WTC11 (cell line): ENCODE measurements around the gene ITGA11.

ENCODE experiments used
- GABPB1 ChIP-seq: sonication (generic); formaldehyde crosslinking; IDR thresholded peaks from 2 replicates; pipeline ENCODE4 v1.8.1; 2023; ENCODE audit warnings: mild to moderate bottlenecking, missing genetic modification reagents
- GTF2I ChIP-seq: fragments of 250-450 bp; sonication (Bioruptor Pico); conservative IDR thresholded peaks from 2 replicates; pipeline ENCODE4 v1.4.0; 2021; ENCODE audit warnings: mild to moderate bottlenecking
- NFATC4 ChIP-seq: fragments of 250-450 bp; sonication (Bioruptor Pico); IDR thresholded peaks from 2 replicates; pipeline ENCODE4 v1.9.0; 2021; ENCODE audit warnings: mild to moderate bottlenecking
- NFYB ChIP-seq: sonication (generic); formaldehyde crosslinking; conservative IDR thresholded peaks from 2 replicates; pipeline ENCODE4 v1.8.0; 2022; ENCODE audit warnings: low read depth, missing genetic modification reagents
- NR1H2 ChIP-seq: sonication (generic); formaldehyde crosslinking; IDR thresholded peaks from 2 replicates; pipeline ENCODE4 v1.9.0; 2021; ENCODE audit warnings: mild to moderate bottlenecking, moderate library complexity, missing genetic modification reagents
- SP1 ChIP-seq: sonication (generic); formaldehyde crosslinking; conservative IDR thresholded peaks from 2 replicates; pipeline ENCODE4 v1.8.1; 2022; ENCODE audit warnings: missing genetic modification reagents
- TF ChIP-seq, protein P1 (sequence below): sonication (generic); formaldehyde crosslinking; IDR thresholded peaks from 2 replicates; pipeline ENCODE4 v1.8.0; 2022; ENCODE audit warnings: mild to moderate bottlenecking, missing genetic modification reagents
- TF ChIP-seq, protein P2 (sequence below): sonication (generic); formaldehyde crosslinking; IDR thresholded peaks from 2 replicates; pipeline ENCODE4 v1.8.0; 2022; ENCODE audit warnings: mild to moderate bottlenecking, missing genetic modification reagents
- TF ChIP-seq, protein P3 (sequence below): fragments of 200-600 bp; IDR thresholded peaks from 2 replicates; pipeline ENCODE4 v1.8.0; 2022; ENCODE audit warnings: antibody characterized with exemption
- TF ChIP-seq, protein P4 (sequence below): sonication (generic); formaldehyde crosslinking; IDR thresholded peaks from 2 replicates; pipeline ENCODE4 v1.8.0; 2022; ENCODE audit warnings: mild to moderate bottlenecking, missing genetic modification reagents
- TF ChIP-seq, protein P5 (sequence below): sonication (generic); formaldehyde crosslinking; IDR thresholded peaks from 2 replicates; pipeline ENCODE4 v1.8.1; 2023; ENCODE audit warnings: mild to moderate bottlenecking, missing genetic modification reagents, moderate library complexity

DNA sequence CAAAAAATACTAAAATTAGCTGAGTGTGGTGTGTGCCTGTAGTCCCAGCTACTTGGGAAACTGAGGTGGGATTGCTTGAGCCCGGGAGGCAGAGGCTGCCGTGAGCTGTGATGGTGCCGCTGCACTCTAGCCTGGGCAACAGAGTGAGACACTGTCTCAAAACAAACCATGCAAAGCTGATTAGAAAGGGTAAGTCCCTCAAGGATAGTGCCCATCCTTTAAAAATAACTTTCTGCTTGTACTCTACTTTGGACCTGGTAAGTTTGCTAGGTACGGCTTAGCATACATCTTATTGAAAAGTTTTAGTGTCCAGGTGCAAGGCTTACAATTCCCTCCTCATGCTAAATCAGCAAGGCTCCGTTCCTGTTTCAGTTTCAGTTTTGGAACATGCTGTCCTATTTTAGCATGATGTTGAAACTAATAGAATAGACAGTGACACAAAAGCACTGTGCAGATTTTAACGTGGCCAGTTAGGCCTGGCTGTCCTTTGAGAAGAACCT, 133.0 kb downstream of the ITGA11 start:
- TF ChIP-seq NR1H2 (CRISPR knock-in tag) (no peak), NFYB (CRISPR knock-in tag) (no peak), GTF2I (no peak), SP1 (no peak), GABPB1 (CRISPR knock-in tag) (no peak), NFATC4 (CRISPR knock-in tag) (no peak)
- TF ChIP-seq, protein P1, sequence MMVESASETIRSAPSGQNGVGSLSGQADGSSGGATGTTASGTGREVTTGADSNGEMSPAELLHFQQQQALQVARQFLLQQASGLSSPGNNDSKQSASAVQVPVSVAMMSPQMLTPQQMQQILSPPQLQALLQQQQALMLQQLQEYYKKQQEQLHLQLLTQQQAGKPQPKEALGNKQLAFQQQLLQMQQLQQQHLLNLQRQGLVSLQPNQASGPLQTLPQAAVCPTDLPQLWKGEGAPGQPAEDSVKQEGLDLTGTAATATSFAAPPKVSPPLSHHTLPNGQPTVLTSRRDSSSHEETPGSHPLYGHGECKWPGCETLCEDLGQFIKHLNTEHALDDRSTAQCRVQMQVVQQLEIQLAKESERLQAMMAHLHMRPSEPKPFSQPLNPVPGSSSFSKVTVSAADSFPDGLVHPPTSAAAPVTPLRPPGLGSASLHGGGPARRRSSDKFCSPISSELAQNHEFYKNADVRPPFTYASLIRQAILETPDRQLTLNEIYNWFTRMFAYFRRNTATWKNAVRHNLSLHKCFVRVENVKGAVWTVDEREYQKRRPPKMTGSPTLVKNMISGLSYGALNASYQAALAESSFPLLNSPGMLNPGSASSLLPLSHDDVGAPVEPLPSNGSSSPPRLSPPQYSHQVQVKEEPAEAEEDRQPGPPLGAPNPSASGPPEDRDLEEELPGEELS (CRISPR knock-in tag): no peak
- TF ChIP-seq, protein P2, sequence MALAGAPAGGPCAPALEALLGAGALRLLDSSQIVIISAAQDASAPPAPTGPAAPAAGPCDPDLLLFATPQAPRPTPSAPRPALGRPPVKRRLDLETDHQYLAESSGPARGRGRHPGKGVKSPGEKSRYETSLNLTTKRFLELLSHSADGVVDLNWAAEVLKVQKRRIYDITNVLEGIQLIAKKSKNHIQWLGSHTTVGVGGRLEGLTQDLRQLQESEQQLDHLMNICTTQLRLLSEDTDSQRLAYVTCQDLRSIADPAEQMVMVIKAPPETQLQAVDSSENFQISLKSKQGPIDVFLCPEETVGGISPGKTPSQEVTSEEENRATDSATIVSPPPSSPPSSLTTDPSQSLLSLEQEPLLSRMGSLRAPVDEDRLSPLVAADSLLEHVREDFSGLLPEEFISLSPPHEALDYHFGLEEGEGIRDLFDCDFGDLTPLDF (CRISPR knock-in tag): no peak
- TF ChIP-seq, protein P3, sequence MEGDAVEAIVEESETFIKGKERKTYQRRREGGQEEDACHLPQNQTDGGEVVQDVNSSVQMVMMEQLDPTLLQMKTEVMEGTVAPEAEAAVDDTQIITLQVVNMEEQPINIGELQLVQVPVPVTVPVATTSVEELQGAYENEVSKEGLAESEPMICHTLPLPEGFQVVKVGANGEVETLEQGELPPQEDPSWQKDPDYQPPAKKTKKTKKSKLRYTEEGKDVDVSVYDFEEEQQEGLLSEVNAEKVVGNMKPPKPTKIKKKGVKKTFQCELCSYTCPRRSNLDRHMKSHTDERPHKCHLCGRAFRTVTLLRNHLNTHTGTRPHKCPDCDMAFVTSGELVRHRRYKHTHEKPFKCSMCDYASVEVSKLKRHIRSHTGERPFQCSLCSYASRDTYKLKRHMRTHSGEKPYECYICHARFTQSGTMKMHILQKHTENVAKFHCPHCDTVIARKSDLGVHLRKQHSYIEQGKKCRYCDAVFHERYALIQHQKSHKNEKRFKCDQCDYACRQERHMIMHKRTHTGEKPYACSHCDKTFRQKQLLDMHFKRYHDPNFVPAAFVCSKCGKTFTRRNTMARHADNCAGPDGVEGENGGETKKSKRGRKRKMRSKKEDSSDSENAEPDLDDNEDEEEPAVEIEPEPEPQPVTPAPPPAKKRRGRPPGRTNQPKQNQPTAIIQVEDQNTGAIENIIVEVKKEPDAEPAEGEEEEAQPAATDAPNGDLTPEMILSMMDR: no peak
- TF ChIP-seq, protein P4, sequence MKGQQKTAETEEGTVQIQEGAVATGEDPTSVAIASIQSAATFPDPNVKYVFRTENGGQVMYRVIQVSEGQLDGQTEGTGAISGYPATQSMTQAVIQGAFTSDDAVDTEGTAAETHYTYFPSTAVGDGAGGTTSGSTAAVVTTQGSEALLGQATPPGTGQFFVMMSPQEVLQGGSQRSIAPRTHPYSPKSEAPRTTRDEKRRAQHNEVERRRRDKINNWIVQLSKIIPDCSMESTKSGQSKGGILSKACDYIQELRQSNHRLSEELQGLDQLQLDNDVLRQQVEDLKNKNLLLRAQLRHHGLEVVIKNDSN (CRISPR knock-in tag): no peak
- TF ChIP-seq, protein P5, sequence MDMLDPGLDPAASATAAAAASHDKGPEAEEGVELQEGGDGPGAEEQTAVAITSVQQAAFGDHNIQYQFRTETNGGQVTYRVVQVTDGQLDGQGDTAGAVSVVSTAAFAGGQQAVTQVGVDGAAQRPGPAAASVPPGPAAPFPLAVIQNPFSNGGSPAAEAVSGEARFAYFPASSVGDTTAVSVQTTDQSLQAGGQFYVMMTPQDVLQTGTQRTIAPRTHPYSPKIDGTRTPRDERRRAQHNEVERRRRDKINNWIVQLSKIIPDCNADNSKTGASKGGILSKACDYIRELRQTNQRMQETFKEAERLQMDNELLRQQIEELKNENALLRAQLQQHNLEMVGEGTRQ (CRISPR knock-in tag): no peak
